Astrocyte (in vitro differentiated cells and primary cell): ENCODE measurements around the gene NPDC1.

Experiments used
- CTCF ChIP-seq: IDR thresholded peaks from 2 replicates; pipeline ENCODE4 v1.5.1; 2011; ENCODE audit warnings: low read depth, mild to moderate bottlenecking, inconsistent platforms, low read length, moderate library complexity; ENCODE audit not compliant: insufficient read depth
- EZH2 ChIP-seq: IDR thresholded peaks from 2 replicates; pipeline ENCODE4 v1.6.1; 2012; ENCODE audit warnings: mild to moderate bottlenecking, low read length, inconsistent platforms; ENCODE audit not compliant: insufficient read depth

DNA sequence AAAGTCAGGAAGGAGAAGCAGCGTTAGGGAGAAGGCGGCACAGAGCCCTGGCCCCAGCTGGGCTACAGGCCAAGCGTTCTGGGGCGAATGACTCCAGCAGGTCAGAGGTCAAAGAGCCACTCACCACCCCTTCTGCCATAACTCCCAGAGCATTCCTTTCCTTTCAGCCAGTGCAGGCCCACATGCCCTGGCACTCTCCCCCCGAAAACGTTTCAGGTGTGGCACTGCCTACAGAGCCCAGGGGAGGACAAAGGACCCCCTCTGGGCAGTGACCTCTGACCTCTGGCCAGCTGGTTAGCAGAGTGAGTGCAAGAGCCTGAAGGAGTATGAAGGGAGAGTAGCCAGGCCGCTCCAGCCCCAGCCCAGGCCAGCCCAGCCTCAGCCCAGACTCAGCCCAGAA is 22.8 kb downstream of the NPDC1 start:
- TF ChIP-seq CTCF (no peak), EZH2 (no peak)
